ENCODE results near the gene SETSIP.

DNA sequence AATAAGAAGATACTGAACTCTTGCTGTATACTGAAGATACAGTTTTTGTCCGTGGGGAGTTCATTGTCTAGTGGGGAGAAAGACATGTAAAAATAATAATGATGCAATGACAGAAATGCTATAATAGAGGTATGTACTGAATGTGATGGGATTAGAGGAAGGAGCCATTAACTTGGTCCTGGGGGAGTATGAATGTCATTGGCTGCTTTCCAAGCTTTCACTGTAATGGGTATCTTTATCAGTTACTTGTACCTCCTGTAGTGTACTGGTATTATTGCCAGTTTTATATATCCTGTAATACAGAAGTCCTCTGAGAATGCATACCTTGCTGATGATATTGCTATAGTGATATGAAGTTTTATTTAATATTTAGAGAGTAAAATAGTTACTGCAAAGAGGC lies 12.3 kb upstream of the SETSIP start:
- TF ChIP-seq EZH2phosphoT487 (IDR thresholded peaks at IDR 0.05; ENCODE audit: borderline replicate concordance, low read depth, low read length) (no peak), CTCF (conservative IDR thresholded peaks at IDR 0.05; ENCODE audit: low read length) (no peak)
